Panc1 (cell line): ENCODE results near the gene C19orf47.

ENCODE experiments used
- POLR2AphosphoS5 ChIP-seq: IDR thresholded peaks from 2 replicates; pipeline ENCODE4 v1.6.1; 2012; ENCODE audit warnings: mild to moderate bottlenecking, low read depth, low read length, moderate library complexity
- REST ChIP-seq, 2 experiments: IDR thresholded peaks; 2 replicates each; pipeline ENCODE4 v1.6.1; 2011 to 2012; ENCODE audit warnings: low read depth in 2 of 2, control low read depth in 1 of 2, low read length in 1 of 2, mild to moderate bottlenecking in 1 of 2, moderate library complexity in 1 of 2; ENCODE audit not compliant: insufficient read depth in 1 of 2
- SIN3A ChIP-seq: IDR thresholded peaks from 2 replicates; pipeline ENCODE4 v1.6.1; 2012; ENCODE audit warnings: low read depth, mild to moderate bottlenecking, low read length, moderate library complexity, borderline replicate concordance; ENCODE audit not compliant: insufficient read depth
- TF ChIP-seq, protein P1 (sequence below): fragments of 450-650 bp; IDR thresholded peaks from 2 replicates; pipeline ENCODE4 v1.5.1; 2017; ENCODE audit warnings: mild to moderate bottlenecking

- TF ChIP-seq, protein P1, sequence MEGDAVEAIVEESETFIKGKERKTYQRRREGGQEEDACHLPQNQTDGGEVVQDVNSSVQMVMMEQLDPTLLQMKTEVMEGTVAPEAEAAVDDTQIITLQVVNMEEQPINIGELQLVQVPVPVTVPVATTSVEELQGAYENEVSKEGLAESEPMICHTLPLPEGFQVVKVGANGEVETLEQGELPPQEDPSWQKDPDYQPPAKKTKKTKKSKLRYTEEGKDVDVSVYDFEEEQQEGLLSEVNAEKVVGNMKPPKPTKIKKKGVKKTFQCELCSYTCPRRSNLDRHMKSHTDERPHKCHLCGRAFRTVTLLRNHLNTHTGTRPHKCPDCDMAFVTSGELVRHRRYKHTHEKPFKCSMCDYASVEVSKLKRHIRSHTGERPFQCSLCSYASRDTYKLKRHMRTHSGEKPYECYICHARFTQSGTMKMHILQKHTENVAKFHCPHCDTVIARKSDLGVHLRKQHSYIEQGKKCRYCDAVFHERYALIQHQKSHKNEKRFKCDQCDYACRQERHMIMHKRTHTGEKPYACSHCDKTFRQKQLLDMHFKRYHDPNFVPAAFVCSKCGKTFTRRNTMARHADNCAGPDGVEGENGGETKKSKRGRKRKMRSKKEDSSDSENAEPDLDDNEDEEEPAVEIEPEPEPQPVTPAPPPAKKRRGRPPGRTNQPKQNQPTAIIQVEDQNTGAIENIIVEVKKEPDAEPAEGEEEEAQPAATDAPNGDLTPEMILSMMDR: no peak
- TF ChIP-seq REST (IDR thresholded peaks at IDR 0.05; ENCODE audit: insufficient read depth in 1 of 2, low read depth in 2 of 2, low read length in 1 of 2) (no peak), POLR2AphosphoS5 (no peak), SIN3A (no peak)
These were observed 39.0 kb upstream of the C19orf47 start for GRCh38 chr19:40387155-40387554.
